ENCODE results near the gene ASAP2. TPM values are rescaled to one million over a fixed set of nuclear protein-coding genes. Genes with fewer than 3 reads are reported as not detected.

The ASAP2 gene
- total RNA-seq, 1 donor from 2014 or later = 60.7 TPM

DNA sequence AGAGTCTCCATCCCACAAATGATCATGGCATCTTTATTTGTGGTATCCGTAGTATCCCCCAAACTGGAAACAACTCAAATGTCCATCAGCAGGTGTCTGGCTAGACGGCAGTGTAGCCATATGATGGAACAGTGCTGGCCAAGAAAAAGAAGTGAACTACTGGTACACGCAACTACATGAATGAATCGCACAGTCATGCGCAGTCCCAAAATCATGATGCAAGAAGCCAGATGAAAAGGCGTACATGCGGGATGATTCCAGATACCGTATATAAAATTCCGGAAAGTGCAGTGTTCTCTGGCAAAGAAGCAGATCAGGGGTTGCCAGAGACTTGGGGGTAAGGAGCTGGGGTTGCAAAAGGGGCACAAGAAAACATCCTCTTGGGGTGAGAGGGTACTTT lies 102.5 kb downstream of the ASAP2 start:
- H3K27me3 Mint-ChIP-seq (ENCODE audit: low read depth) = no peaks in the 10 kb centered on the region
- no peak for DNase-seq (ENCODE audit: low spot score)
- TF ChIP-seq, protein P1, sequence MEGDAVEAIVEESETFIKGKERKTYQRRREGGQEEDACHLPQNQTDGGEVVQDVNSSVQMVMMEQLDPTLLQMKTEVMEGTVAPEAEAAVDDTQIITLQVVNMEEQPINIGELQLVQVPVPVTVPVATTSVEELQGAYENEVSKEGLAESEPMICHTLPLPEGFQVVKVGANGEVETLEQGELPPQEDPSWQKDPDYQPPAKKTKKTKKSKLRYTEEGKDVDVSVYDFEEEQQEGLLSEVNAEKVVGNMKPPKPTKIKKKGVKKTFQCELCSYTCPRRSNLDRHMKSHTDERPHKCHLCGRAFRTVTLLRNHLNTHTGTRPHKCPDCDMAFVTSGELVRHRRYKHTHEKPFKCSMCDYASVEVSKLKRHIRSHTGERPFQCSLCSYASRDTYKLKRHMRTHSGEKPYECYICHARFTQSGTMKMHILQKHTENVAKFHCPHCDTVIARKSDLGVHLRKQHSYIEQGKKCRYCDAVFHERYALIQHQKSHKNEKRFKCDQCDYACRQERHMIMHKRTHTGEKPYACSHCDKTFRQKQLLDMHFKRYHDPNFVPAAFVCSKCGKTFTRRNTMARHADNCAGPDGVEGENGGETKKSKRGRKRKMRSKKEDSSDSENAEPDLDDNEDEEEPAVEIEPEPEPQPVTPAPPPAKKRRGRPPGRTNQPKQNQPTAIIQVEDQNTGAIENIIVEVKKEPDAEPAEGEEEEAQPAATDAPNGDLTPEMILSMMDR (IDR thresholded peaks at IDR 0.05) = no peak
- H3K9me3 Mint-ChIP-seq (ENCODE audit: low read depth) = no peaks in the 10 kb centered on the region
- peak overlapping the region; percentile 99 for H3K27ac Mint-ChIP-seq (ENCODE audit: unreplicated experiment)
- H3K4me3 Mint-ChIP-seq (ENCODE audit: unreplicated experiment) = no peak overlapping the region
- no peaks in the 10 kb centered on the region for H3K36me3 Mint-ChIP-seq (ENCODE audit: low read depth)
- H3K4me1 Mint-ChIP-seq (ENCODE audit: low read depth) = peaks cover 67% of the 10 kb centered on the region

DNA sequence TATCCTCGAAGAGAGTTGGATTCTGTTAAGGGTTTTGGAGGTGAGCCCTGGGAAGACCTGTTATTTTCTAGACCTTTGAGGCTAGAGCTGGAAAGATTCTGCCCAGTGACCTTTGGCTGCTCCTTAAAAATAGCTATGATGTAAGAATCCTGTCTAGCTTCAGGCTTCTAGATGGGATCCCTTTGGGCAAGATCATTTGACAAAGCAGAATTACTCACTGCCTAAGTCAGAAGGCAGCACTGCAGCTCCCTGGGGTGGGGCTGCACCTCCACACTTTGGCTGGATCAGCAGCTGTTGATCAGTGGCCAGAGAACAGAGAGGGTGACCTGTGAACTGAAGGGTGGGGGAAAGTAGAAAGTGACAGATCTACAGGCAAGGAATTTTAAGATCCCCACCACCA lies 103.8 kb downstream of the ASAP2 start:
- no peak for DNase-seq (ENCODE audit: low spot score)
- H3K9me3 Mint-ChIP-seq (ENCODE audit: low read depth) = no peaks in the 10 kb centered on the region
- H3K36me3 Mint-ChIP-seq (ENCODE audit: low read depth) = no peaks in the 10 kb centered on the region
- H3K4me1 Mint-ChIP-seq (ENCODE audit: low read depth) = peaks cover 74% of the 10 kb centered on the region
- no peaks in the 10 kb centered on the region for H3K27me3 Mint-ChIP-seq (ENCODE audit: low read depth)
- TF ChIP-seq, protein P1 (IDR thresholded peaks at IDR 0.05) = no peak
- H3K4me3 Mint-ChIP-seq (ENCODE audit: unreplicated experiment) = peak overlapping the region; percentile 31
- peak overlapping the region; percentile 99 for H3K27ac Mint-ChIP-seq (ENCODE audit: unreplicated experiment)

DNA sequence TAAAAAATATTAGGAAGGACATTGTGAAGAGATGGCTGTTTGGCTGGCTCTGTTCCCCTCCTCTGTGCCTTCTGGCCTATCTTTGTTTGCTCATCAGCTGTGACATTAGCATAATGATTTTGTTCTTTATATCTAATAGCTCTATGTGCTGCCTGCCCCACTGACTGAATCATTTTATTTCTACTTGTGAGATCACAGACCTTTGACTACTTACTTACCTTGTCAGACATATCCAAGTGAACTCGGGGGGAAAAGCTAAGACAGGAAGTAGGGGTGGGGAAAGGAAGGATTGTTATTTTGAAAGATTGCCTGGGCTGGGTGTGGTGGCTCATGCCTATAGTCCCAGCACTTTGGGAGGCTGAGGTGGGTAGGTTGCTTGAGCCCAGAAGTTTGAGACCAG lies 104.2 kb downstream of the ASAP2 start:
- Mint-ChIP-seq H3K9me3 (ENCODE audit: low read depth) (no peaks in the 10 kb centered on the region), H3K4me1 (ENCODE audit: low read depth) (peaks cover 78% of the 10 kb centered on the region), H3K27ac (ENCODE audit: unreplicated experiment) (peak overlapping the region; percentile 99), H3K27me3 (ENCODE audit: low read depth) (no peaks in the 10 kb centered on the region), H3K4me3 (ENCODE audit: unreplicated experiment) (peak overlapping the region; percentile 8), H3K36me3 (ENCODE audit: low read depth) (no peaks in the 10 kb centered on the region)
- TF ChIP-seq, protein P1 (IDR thresholded peaks at IDR 0.05) = no peak
- DNase-seq (ENCODE audit: low spot score) = no peak

DNA sequence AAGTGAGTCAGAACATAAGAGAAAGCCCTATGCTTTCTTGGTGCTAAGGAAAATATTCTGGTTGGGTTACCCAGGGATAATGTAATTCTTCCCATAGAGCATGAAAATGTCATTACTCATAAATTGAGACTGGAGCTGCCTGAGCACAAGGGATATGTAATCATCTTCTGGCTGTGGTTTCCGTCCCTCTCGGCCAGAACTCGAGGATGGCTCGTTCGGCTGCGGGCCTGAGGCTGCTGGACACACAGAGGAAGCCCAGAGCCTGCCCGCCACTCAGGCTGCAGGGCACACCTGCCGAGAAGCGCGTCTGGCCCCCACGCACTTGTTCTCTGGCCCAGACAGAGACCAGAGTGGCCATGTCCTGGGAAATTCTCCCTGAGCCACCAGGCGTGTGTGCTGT lies 104.9 kb downstream of the ASAP2 start:
- TF ChIP-seq, protein P1 (IDR thresholded peaks at IDR 0.05) = no peak
- Mint-ChIP-seq H3K27ac (ENCODE audit: unreplicated experiment) (peak overlapping the region; percentile 99), H3K4me1 (ENCODE audit: low read depth) (peaks cover 75% of the 10 kb centered on the region), H3K4me3 (ENCODE audit: unreplicated experiment) (peak overlapping the region; percentile 8), H3K9me3 (ENCODE audit: low read depth) (no peaks in the 10 kb centered on the region), H3K27me3 (ENCODE audit: low read depth) (no peaks in the 10 kb centered on the region), H3K36me3 (ENCODE audit: low read depth) (no peaks in the 10 kb centered on the region)
- no peak for DNase-seq (ENCODE audit: low spot score)

DNA sequence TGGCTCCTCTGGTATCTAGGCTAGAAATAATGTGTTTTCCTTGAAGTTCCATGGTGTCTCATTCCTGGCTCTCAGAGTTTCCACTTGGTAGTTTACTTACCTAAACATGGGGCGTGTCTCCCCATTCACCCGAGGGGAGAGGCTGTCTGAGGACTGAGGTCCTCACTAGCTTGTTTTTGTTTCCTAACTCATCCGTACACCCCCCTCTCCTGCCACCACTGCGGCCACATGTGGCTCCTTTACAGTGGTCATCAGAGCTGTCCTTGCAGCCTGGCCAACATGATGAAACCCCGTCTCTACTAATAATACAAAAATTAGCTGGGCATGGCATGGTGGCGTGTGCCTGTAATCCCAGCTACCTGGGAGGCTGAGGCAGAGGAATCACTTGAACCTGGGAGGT lies 106.0 kb downstream of the ASAP2 start:
- no peak for DNase-seq (ENCODE audit: low spot score)
- no peak overlapping the region for H3K4me3 Mint-ChIP-seq (ENCODE audit: unreplicated experiment)
- no peaks in the 10 kb centered on the region for H3K27me3 Mint-ChIP-seq (ENCODE audit: low read depth)
- peak overlapping the region; percentile 99 for H3K27ac Mint-ChIP-seq (ENCODE audit: unreplicated experiment)
- TF ChIP-seq, protein P1 (IDR thresholded peaks at IDR 0.05) = no peak
- H3K36me3 Mint-ChIP-seq (ENCODE audit: low read depth) = no peaks in the 10 kb centered on the region
- H3K4me1 Mint-ChIP-seq (ENCODE audit: low read depth) = peaks cover 70% of the 10 kb centered on the region
- H3K9me3 Mint-ChIP-seq (ENCODE audit: low read depth) = no peaks in the 10 kb centered on the region

Measured in chondrocyte (in vitro differentiated cells).